HepG2 (cell line): ENCODE results near the gene PIK3IP1. TPM values are rescaled to one million over a fixed set of nuclear protein-coding genes. Genes with fewer than 3 reads are reported as not detected.

Experiments
- ATAC-seq: fragments of 200-7000 bp; cut with Tn5 transposase; 3 replicates; pipeline ENCODE4 v1.9.1; 2020; ENCODE audit warnings: mild to moderate bottlenecking, moderate library complexity
- BruUV-seq: library from RNA; stranded (reverse); fragments of 400-500 nt; replicated peaks from 2 replicates; lab custom pipeline; 2021; lab: Mats Ljungman, UMichigan
- CTCF ChIA-PET: fragments of 300-600 bp; formaldehyde crosslinking; extraction: SDS; loops from one replicate; lab custom pipeline; 2021; ENCODE audit warnings: low total read pairs, inconsistent platforms, low intra/inter-chr PET ratio; lab: Yijun Ruan, JAX
- POLR2A ChIA-PET: fragments of 350-600 bp; sonication (Branson Sonifier 250); formaldehyde crosslinking; loops from one replicate; lab custom pipeline; 2020; ENCODE audit warnings: antibody characterized with exemption, inconsistent platforms; lab: Yijun Ruan, JAX
- DNase-seq: peaks from one replicate; pipeline ENCODE4 v3.0.0-alpha.2; 2015; ENCODE audit warnings: low spot score
- FAIRE-seq: peaks from 3 replicates; lab custom pipeline; 2011; peaks lifted over from hg19 to GRCh38; lab: Jason Lieb, UNC
- H2AFZ ChIP-seq: one replicate; pipeline ENCODE4 v1.6.1; 2011; ENCODE audit warnings: low read length, inconsistent platforms
- H3K27ac ChIP-seq: fragments of 300-600 bp; 3 replicates; pipeline ENCODE4 v1.8.0; 2011; ENCODE audit warnings: mixed run types, mild to moderate bottlenecking, mixed read lengths, low read length, inconsistent platforms; ENCODE audit not compliant: insufficient read depth; ENCODE audit errors: extremely low read length
- H3K27me3 ChIP-seq, 2 experiments: fragments of 200-600 bp in 1 of 2; 2 replicates in 1 of 2; 3 replicates in 1 of 2; pipeline versions ENCODE4 v1.6.0 to v1.8.0; 2011; ENCODE audit warnings: low read length in 2 of 2, mild to moderate bottlenecking in 2 of 2, moderate library complexity in 2 of 2, inconsistent platforms in 1 of 2; ENCODE audit not compliant: insufficient read depth in 2 of 2, control insufficient read depth in 1 of 2
- H3K36me3 ChIP-seq, 2 experiments: fragments of 200-600 bp in 1 of 2; replicated peaks in 1 of 2; 2 replicates in 1 of 2; 3 replicates in 1 of 2; pipeline versions ENCODE4 v1.5.1 to v1.8.0; 2011; ENCODE audit warnings: low read length in 2 of 2, inconsistent platforms in 1 of 2; ENCODE audit not compliant: insufficient read depth in 2 of 2, control insufficient read depth in 1 of 2
- H3K4me1 ChIP-seq: 2 replicates; pipeline ENCODE4 v1.5.1; 2012; ENCODE audit warnings: low read length, inconsistent platforms; ENCODE audit not compliant: insufficient read depth
- H3K4me2 ChIP-seq: 2 replicates; pipeline ENCODE4 v1.6.0; 2011; ENCODE audit warnings: low read depth, low read length, inconsistent platforms
- H3K4me3 ChIP-seq, 3 experiments: fragments of 200-600 bp in 1 of 3; sonication (generic), shearing (Covaris generic) in 1 of 3; replicated peaks in 1 of 3; 2 replicates each; pipeline ENCODE4 v1.5.1; 2011 to 2016; ENCODE audit warnings: low read length in 3 of 3, inconsistent platforms in 2 of 3, low read depth in 2 of 3, mild to moderate bottlenecking in 2 of 3, control low read depth in 1 of 3, mixed read lengths in 1 of 3; ENCODE audit not compliant: insufficient read depth in 1 of 3
- H3K79me2 ChIP-seq: one replicate; pipeline ENCODE4 v1.6.1; 2011; ENCODE audit warnings: low read length, inconsistent platforms; ENCODE audit not compliant: insufficient read depth
- H3K9ac ChIP-seq: 2 replicates; pipeline ENCODE4 v1.6.0; 2011; ENCODE audit warnings: mild to moderate bottlenecking, low read depth, low read length, inconsistent platforms; ENCODE audit not compliant: insufficient read depth
- H3K9me3 ChIP-seq: 2 replicates; pipeline ENCODE4 v1.5.1; 2012; ENCODE audit warnings: mild to moderate bottlenecking, low read length
- H4K20me1 ChIP-seq: 2 replicates; pipeline ENCODE4 v1.6.0; 2011; ENCODE audit warnings: inconsistent platforms, mild to moderate bottlenecking, low read length, moderate library complexity; ENCODE audit not compliant: insufficient read depth
- ATRX ChIP-seq: sonication (generic); formaldehyde crosslinking; IDR thresholded peaks from 2 replicates; pipeline ENCODE4 v1.4.0; 2020; ENCODE audit warnings: missing genetic modification reagents, borderline replicate concordance
- EZH2 ChIP-seq: conservative IDR thresholded peaks from 2 replicates; pipeline ENCODE4 v1.6.1; 2012; ENCODE audit warnings: mild to moderate bottlenecking, low read depth, low read length, moderate library complexity
- RFX3 ChIP-seq: IDR thresholded peaks from 2 replicates; pipeline ENCODE4 v1.6.1; 2016; ENCODE audit warnings: missing biosample characterization, missing genetic modification reagents
- RXRA ChIP-seq: sonication (generic); formaldehyde crosslinking; IDR thresholded peaks from 2 replicates; pipeline ENCODE4 v1.5.1; 2020; ENCODE audit warnings: missing genetic modification reagents
- SSRP1 ChIP-seq: IDR thresholded peaks from 2 replicates; pipeline ENCODE4 v1.6.1; 2016; ENCODE audit warnings: control low read depth
- U2AF2 ChIP-seq: fragments of 200-400 bp; formaldehyde crosslinking; IDR thresholded peaks from 2 replicates; pipeline ENCODE4 v1.6.1; 2017; ENCODE audit warnings: low read depth, mild to moderate bottlenecking, low read length
- WGBS: methylation state at CpG from one replicate; pipeline ENCODE4 v1.1.6; 2017; ENCODE audit warnings: low lambda C conversion rate; 5-methylcytosine and 5-hydroxymethylcytosine counted together
- in situ Hi-C: cut with HindIII; loops from 2 replicates; pipeline ENCODE4 v1.10.0; 2017; ENCODE audit warnings: low pct_unique_long_range_greater_than_20kb; ENCODE audit not compliant: extremely low pct_ligation_motif_present
- intact Hi-C: fragments of 100-400 bp; cut with micrococcal nuclease; formaldehyde crosslinking; loops from one replicate; pipeline ENCODE4 v1.10.0; 2022; ENCODE audit not compliant: unreplicated experiment
- polyA plus RNA-seq, 8 experiments: library from polyadenylated mRNA; depleted of rRNA in 3 of 8; stranded (reverse) in 7 of 8; unstranded in 1 of 8; fragments of >200 nt; fragmentation: Illumina TruSeq in 4 of 8; extraction: Trizol in 4 of 8; gene quantifications; 2 replicates each; pipeline versions ENCODE4 v1.2.1 to v1.2.3, GENCODE V29; 2011 to 2016; ENCODE audit warnings: low read depth in 4 of 8, missing spikeins in 1 of 8, mixed read lengths in 1 of 8; ENCODE audit not compliant: insufficient read depth in 1 of 8
- total RNA-seq, 5 experiments: library from RNA; depleted of rRNA; stranded (reverse); fragments of >200 nt; fragmentation: Illumina TruSeq; extraction: Trizol; gene quantifications; 2 replicates each; pipeline ENCODE4 v1.2.3, GENCODE V29; 2016; ENCODE audit warnings: low read depth in 1 of 5
- TF ChIP-seq, protein P1 (sequence below): sonication (generic); formaldehyde crosslinking; IDR thresholded peaks from 2 replicates; pipeline ENCODE4 v1.8.0; 2022; ENCODE audit warnings: missing genetic modification reagents, low read depth, mild to moderate bottlenecking, borderline replicate concordance
- TF ChIP-seq, protein P2 (sequence below): IDR thresholded peaks from 2 replicates; pipeline ENCODE4 v1.6.1; 2016; ENCODE audit warnings: missing genetic modification reagents, missing compliant biosample characterization
- TF ChIP-seq, protein P3 (sequence below): sonication (generic); formaldehyde crosslinking; IDR thresholded peaks from 2 replicates; pipeline ENCODE4 v1.4.0; 2020; ENCODE audit warnings: low read depth, missing genetic modification reagents
- TF ChIP-seq, protein P4 (sequence below): sonication (generic); formaldehyde crosslinking; IDR thresholded peaks from 2 replicates; pipeline ENCODE4 v1.8.0; 2023; ENCODE audit warnings: mild to moderate bottlenecking, missing genetic modification reagents
- TF ChIP-seq, protein P5 (sequence below): sonication (generic); formaldehyde crosslinking; IDR thresholded peaks from 2 replicates; pipeline ENCODE4 v1.8.0; 2022; ENCODE audit warnings: missing genetic modification reagents, mild to moderate bottlenecking, borderline replicate concordance

Gene PIK3IP1
- total and polyA plus RNA-seq, 2 of the 13 experiments (the other 11 are each of a cell fraction or from before 2014, with no cell fraction given): 1.3 to 2.5 TPM

DNA sequence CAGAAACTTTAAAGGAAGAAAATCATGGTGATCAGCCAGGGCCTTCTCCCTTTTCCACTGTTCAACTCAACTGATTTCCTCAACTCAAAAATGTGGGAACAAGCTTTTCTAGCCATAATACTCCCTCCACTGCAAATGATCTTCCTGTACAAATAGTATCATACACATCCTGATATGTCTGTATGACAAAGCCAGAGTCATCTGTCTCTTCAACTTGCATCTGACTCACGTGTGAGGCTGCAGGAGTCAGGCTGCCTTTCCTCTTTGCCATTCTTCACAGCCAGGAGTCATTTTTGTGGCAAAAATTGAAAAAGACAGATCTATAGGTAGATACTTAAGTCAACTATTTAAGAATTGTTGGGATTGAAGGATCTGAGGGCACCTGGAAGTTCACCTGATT lies 40.6 kb upstream of the PIK3IP1 start:
- 94% methylated on average over 1 of the region's 1 CpG for WGBS
- no TSS peak for BruUV-seq
- H3K9ac ChIP-seq: no peak overlapping the region
- ChIA-PET POLR2A (no interaction called here), CTCF (no interaction called here)
- no peak for ATAC-seq
- no peak overlapping the region for H2AFZ ChIP-seq
- no peaks in the 10 kb centered on the region for H3K9me3 ChIP-seq
- H3K4me2 ChIP-seq: no peak overlapping the region
- no peak for FAIRE-seq
- no peak overlapping the region for H3K4me3 ChIP-seq
- peaks cover 14% of the 10 kb centered on the region for H3K4me1 ChIP-seq
- H4K20me1 ChIP-seq: peaks cover 40% of the 10 kb centered on the region
- intact Hi-C loops (no loop called here), in situ Hi-C loops (no loop called here)
- DNase-seq: no peak
- TF ChIP-seq, protein P1, sequence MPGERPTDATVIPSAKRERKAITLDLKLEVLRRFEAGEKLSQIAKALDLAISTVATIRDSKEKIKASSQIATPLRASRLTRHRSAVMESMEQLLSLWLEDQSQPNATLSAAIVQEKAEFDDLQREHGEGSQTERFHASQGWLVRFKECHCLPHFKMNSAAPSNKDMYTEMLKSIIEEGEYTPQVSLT (CRISPR knock-in tag): no peak
- TF ChIP-seq U2AF2: no peak
- no peak for TF ChIP-seq RFX3
- TF ChIP-seq, protein P2, sequence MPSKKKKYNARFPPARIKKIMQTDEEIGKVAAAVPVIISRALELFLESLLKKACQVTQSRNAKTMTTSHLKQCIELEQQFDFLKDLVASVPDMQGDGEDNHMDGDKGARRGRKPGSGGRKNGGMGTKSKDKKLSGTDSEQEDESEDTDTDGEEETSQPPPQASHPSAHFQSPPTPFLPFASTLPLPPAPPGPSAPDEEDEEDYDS (CRISPR knock-in tag): no peak
- TF ChIP-seq RXRA (CRISPR knock-in tag): no peak
- TF ChIP-seq ATRX (CRISPR knock-in tag): no peak
- TF ChIP-seq, protein P3, sequence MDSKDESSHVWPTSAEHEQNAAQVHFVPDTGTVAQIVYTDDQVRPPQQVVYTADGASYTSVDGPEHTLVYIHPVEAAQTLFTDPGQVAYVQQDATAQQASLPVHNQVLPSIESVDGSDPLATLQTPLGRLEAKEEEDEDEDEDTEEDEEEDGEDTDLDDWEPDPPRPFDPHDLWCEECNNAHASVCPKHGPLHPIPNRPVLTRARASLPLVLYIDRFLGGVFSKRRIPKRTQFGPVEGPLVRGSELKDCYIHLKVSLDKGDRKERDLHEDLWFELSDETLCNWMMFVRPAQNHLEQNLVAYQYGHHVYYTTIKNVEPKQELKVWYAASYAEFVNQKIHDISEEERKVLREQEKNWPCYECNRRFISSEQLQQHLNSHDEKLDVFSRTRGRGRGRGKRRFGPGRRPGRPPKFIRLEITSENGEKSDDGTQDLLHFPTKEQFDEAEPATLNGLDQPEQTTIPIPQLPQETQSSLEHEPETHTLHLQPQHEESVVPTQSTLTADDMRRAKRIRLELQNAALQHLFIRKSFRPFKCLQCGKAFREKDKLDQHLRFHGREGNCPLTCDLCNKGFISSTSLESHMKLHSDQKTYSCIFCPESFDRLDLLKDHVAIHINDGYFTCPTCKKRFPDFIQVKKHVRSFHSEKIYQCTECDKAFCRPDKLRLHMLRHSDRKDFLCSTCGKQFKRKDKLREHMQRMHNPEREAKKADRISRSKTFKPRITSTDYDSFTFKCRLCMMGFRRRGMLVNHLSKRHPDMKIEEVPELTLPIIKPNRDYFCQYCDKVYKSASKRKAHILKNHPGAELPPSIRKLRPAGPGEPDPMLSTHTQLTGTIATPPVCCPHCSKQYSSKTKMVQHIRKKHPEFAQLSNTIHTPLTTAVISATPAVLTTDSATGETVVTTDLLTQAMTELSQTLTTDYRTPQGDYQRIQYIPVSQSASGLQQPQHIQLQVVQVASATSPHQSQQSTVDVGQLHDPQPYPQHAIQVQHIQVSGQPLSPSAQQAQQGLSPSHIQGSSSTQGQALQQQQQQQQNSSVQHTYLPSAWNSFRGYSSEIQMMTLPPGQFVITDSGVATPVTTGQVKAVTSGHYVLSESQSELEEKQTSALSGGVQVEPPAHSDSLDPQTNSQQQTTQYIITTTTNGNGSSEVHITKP: no peak
- TF ChIP-seq, protein P4, sequence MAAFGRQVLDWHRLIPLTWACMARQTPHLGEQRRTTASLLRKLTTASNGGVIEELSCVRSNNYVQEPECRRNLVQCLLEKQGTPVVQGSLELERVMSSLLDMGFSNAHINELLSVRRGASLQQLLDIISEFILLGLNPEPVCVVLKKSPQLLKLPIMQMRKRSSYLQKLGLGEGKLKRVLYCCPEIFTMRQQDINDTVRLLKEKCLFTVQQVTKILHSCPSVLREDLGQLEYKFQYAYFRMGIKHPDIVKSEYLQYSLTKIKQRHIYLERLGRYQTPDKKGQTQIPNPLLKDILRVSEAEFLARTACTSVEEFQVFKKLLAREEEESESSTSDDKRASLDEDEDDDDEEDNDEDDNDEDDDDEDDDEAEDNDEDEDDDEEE (CRISPR knock-in tag): no peak
- no peak for TF ChIP-seq SSRP1
- TF ChIP-seq, protein P5, sequence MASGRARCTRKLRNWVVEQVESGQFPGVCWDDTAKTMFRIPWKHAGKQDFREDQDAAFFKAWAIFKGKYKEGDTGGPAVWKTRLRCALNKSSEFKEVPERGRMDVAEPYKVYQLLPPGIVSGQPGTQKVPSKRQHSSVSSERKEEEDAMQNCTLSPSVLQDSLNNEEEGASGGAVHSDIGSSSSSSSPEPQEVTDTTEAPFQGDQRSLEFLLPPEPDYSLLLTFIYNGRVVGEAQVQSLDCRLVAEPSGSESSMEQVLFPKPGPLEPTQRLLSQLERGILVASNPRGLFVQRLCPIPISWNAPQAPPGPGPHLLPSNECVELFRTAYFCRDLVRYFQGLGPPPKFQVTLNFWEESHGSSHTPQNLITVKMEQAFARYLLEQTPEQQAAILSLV (CRISPR knock-in tag): no peak
- no peak for TF ChIP-seq EZH2
- no peaks in the 10 kb centered on the region for H3K27me3 ChIP-seq
- peaks cover 52 to 89% of the 10 kb centered on the region in 2 experiments for H3K36me3 ChIP-seq
- H3K27ac ChIP-seq: no peak overlapping the region
- H3K79me2 ChIP-seq: peaks cover 31% of the 10 kb centered on the region
